MM.1S (cell line): ENCODE measurements around the gene CHST15.

ENCODE experiments used
- DNase-seq: peaks from one replicate; pipeline ENCODE4 v3.0.0-alpha.2; 2015
- H2AFZ ChIP-seq: fragments of 300-600 bp; sonication (generic); 2 replicates; pipeline ENCODE4 v1.6.0; 2016; ENCODE audit warnings: antibody characterized with exemption, low read length
- H3F3A ChIP-seq: fragments of 300-600 bp; sonication (generic); 2 replicates; pipeline ENCODE4 v1.6.1; 2016; ENCODE audit warnings: mild to moderate bottlenecking, antibody characterized with exemption, low read length, moderate library complexity, mixed read lengths; ENCODE audit not compliant: insufficient read depth
- H3K27ac ChIP-seq: fragments of 300-600 bp; sonication (generic); 2 replicates; pipeline ENCODE4 v1.5.1; 2016; ENCODE audit warnings: mild to moderate bottlenecking, low read length
- H3K27me3 ChIP-seq: fragments of 300-600 bp; sonication (generic); replicated peaks from 2 replicates; pipeline ENCODE4 v1.6.0; 2016; ENCODE audit warnings: low read length; ENCODE audit not compliant: insufficient read depth
- H3K36me3 ChIP-seq: fragments of 300-600 bp; sonication (generic); replicated peaks from 2 replicates; pipeline ENCODE4 v1.6.1; 2016; ENCODE audit warnings: mild to moderate bottlenecking, low read length, mixed read lengths; ENCODE audit not compliant: insufficient read depth
- H3K4me1 ChIP-seq: fragments of 300-600 bp; sonication (generic); 2 replicates; pipeline ENCODE4 v1.6.1; 2016; ENCODE audit warnings: low read length, mixed read lengths
- H3K4me2 ChIP-seq: fragments of 300-600 bp; sonication (generic); 2 replicates; pipeline ENCODE4 v1.6.0; 2016; ENCODE audit warnings: low read depth, low read length
- H3K4me3 ChIP-seq: fragments of 300-600 bp; sonication (generic); 2 replicates; pipeline ENCODE4 v1.5.1; 2016; ENCODE audit warnings: low read length, mixed read lengths
- H3K79me2 ChIP-seq: fragments of 300-600 bp; sonication (generic); 2 replicates; pipeline ENCODE4 v1.6.1; 2016; ENCODE audit warnings: mixed run types, low read length, mixed read lengths
- H3K9ac ChIP-seq: fragments of 300-600 bp; sonication (generic); 2 replicates; pipeline ENCODE4 v1.6.1; 2016; ENCODE audit warnings: low read length, mixed read lengths
- H3K9me2 ChIP-seq: fragments of 300-600 bp; sonication (generic); replicated peaks from 2 replicates; pipeline ENCODE4 v1.6.1; 2016; ENCODE audit warnings: mild to moderate bottlenecking, low read length, mixed read lengths; ENCODE audit not compliant: insufficient read depth
- H3K9me3 ChIP-seq: fragments of 300-600 bp; sonication (generic); replicated peaks from 2 replicates; pipeline ENCODE4 v1.6.1; 2016; ENCODE audit warnings: mild to moderate bottlenecking, low read length, mixed read lengths; ENCODE audit not compliant: insufficient read depth
- H4K20me1 ChIP-seq: fragments of 300-600 bp; sonication (generic); 2 replicates; pipeline ENCODE4 v1.6.1; 2016; ENCODE audit warnings: mild to moderate bottlenecking, low read length, moderate library complexity, mixed read lengths; ENCODE audit not compliant: insufficient read depth
- CTCF ChIP-seq: fragments of 300-600 bp; sonication (generic); IDR thresholded peaks from 2 replicates; pipeline ENCODE4 v1.5.1; 2016; ENCODE audit warnings: antibody characterized with exemption, low read length, mixed read lengths
- EZH2 ChIP-seq: fragments of 300-600 bp; sonication (generic); optimal IDR thresholded peaks from 2 replicates; pipeline ENCODE3; 2017; ENCODE audit warnings: low read depth, mild to moderate bottlenecking, antibody characterized with exemption, low read length, mixed read lengths
- EZH2phosphoT487 ChIP-seq: fragments of 300-600 bp; sonication (generic); IDR thresholded peaks from 2 replicates; pipeline ENCODE4 v1.6.1; 2018; ENCODE audit warnings: antibody characterized with exemption, low read length

Gene CHST15

GRCh38 chr10:124007773-124008145 is 85.6 kb downstream of the CHST15 start:
- no peaks in the 10 kb centered on the region for H3K4me1 ChIP-seq
- H3K27me3 ChIP-seq, result no peaks in the 10 kb centered on the region
- H3K27ac ChIP-seq, result no peak overlapping the region
- no peaks in the 10 kb centered on the region for H3K9me2 ChIP-seq
- H3K4me3 ChIP-seq, result no peak overlapping the region
- TF ChIP-seq EZH2 (no peak), CTCF (no peak), EZH2phosphoT487 (no peak)
- DNase-seq, result no peak
- H3F3A ChIP-seq, result no peaks in the 10 kb centered on the region; the same call in 1 of the 2 replicates
- H3K79me2 ChIP-seq, result peaks cover 87% of the 10 kb centered on the region
- H2AFZ ChIP-seq, result no peak overlapping the region
- peaks cover 42% of the 10 kb centered on the region for H3K36me3 ChIP-seq
- H3K9ac ChIP-seq, result no peak overlapping the region
- peaks cover 41% of the 10 kb centered on the region for H4K20me1 ChIP-seq
- no peak overlapping the region for H3K4me2 ChIP-seq
- H3K9me3 ChIP-seq, result no peaks in the 10 kb centered on the region

GRCh38 chr10:124007102-124007772 is 86.2 kb downstream of the CHST15 start:
- peaks cover 41% of the 10 kb centered on the region for H4K20me1 ChIP-seq
- no peaks in the 10 kb centered on the region for H3K27me3 ChIP-seq
- no peaks in the 10 kb centered on the region for H3K4me1 ChIP-seq
- H3K4me3 ChIP-seq, result no peak overlapping the region
- H3F3A ChIP-seq, result no peaks in the 10 kb centered on the region; the same call in 1 of the 2 replicates
- H3K27ac ChIP-seq, result no peak overlapping the region
- peaks cover 39% of the 10 kb centered on the region for H3K36me3 ChIP-seq
- H2AFZ ChIP-seq, result no peak overlapping the region
- H3K9me2 ChIP-seq, result no peaks in the 10 kb centered on the region
- no peak overlapping the region for H3K4me2 ChIP-seq
- DNase-seq, result no peak
- no peaks in the 10 kb centered on the region for H3K9me3 ChIP-seq
- peaks cover 85% of the 10 kb centered on the region for H3K79me2 ChIP-seq
- no peak overlapping the region for H3K9ac ChIP-seq
- TF ChIP-seq CTCF (no peak), EZH2phosphoT487 (no peak), EZH2 (no peak)

- Histone ChIP-seq H3K36me3 (peaks cover 36% of the 10 kb centered on the region), H3K9me2 (no peaks in the 10 kb centered on the region), H3K27ac (no peak overlapping the region), H3K4me1 (0 out of 2 replicates have a peak, but pooled peaks cover 2% of the 10 kb centered on the region), H3K9me3 (no peaks in the 10 kb centered on the region), H3K9ac (no peak overlapping the region), H3K4me2 (no peak overlapping the region), H3K79me2 (peaks cover 79% of the 10 kb centered on the region), H2AFZ (no peak overlapping the region), H3F3A (peaks cover 4% of the 10 kb centered on the region; the same call in 1 of the 2 replicates), H3K27me3 (no peaks in the 10 kb centered on the region), H4K20me1 (peaks cover 41% of the 10 kb centered on the region), H3K4me3 (no peak overlapping the region)
- TF ChIP-seq EZH2, result no peak
- TF ChIP-seq EZH2phosphoT487, result no peak
- TF ChIP-seq CTCF, result no peak
- DNase-seq, result no peak
These were observed 86.9 kb downstream of the CHST15 start for GRCh38 chr10:124006526-124006925.
